OCI-LY1 (cell line): ENCODE results near the gene NTNG1.

Source experiments
- CTCF ChIP-seq: fragments of 200-600 bp; sonication (generic), shearing (Covaris generic); IDR thresholded peaks from 2 replicates; pipeline ENCODE4 v1.5.1; 2017; ENCODE audit warnings: mild to moderate bottlenecking, antibody characterized with exemption, low read length, moderate library complexity, mixed read lengths
- EZH2 ChIP-seq: fragments of 200-600 bp; sonication (generic), shearing (Covaris generic); IDR thresholded peaks from 2 replicates; pipeline ENCODE4 v1.8.0; 2017; ENCODE audit warnings: borderline replicate concordance, mixed run types, mild to moderate bottlenecking, antibody characterized with exemption, low read length, moderate library complexity, mixed read lengths

GRCh38 chr1:107158496-107158895 is 17.7 kb downstream of the NTNG1 start:
- no peak for TF ChIP-seq CTCF
- no peak for TF ChIP-seq EZH2
